Activated CD4-positive, alpha-beta T cell treated with anti-CD3 and anti-CD28 coated beads, Interleukin-2, amount 50 U/mL, for 4 hours (primary cell): ENCODE measurements around the gene TMEM179.
"Not testable (repeated sequence)": the region's sequence is repeated elsewhere in the genome, so short reads cannot be mapped to it uniquely, and the experiment has no call there.

Experiments
- DNase-seq, 2 experiments: peaks; one replicate each; pipeline ENCODE4 v3.0.0-alpha.2; 2020

Gene TMEM179

GRCh38 chr14:104585966-104586697 is 18.4 kb downstream of the TMEM179 start:
- DNase-seq = no peak

DNA sequence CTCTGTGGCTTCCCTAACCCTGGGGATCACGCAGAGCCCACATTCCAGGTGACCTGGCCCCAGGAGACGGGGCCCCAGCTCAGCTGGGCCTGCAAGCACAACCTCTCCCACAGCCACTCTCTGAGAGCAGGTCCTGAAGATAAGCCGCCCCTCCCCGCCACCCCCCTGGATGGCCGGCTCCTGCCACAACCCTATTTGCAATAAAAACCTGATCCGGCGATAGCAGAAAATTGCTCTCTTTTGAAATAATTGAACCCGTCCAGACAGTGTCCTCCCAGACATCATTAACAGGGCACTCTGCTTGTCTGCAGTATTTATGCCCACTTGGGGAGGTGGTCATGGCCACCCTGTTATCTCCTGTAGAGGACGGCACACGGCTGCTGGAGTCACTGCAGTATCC is 20.0 kb downstream of the TMEM179 start:
- no peak for DNase-seq

- no peak for DNase-seq
These were observed 20.9 kb downstream of the TMEM179 start for GRCh38 chr14:104583424-104584306.

DNA sequence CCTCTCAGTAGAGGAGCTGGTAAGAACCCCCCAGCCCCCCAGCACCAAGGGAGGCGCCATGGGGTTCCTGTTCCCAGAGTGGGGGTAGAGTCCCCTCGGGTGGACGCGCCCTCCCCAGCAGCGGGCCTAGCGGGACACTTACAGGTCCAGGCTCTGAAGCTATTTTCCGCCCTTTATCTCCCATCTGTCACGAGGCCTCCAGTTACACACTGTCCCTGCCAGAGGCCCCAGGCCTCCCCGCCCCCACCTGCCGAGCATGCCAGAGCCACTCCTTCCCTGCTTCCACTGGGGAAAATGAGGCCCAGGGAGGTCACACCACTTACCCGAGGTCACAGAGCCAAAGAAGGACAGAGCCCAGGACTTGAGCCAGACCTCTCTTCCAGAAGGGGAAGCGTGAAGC is 21.9 kb downstream of the TMEM179 start:
- DNase-seq = no peak

DNA sequence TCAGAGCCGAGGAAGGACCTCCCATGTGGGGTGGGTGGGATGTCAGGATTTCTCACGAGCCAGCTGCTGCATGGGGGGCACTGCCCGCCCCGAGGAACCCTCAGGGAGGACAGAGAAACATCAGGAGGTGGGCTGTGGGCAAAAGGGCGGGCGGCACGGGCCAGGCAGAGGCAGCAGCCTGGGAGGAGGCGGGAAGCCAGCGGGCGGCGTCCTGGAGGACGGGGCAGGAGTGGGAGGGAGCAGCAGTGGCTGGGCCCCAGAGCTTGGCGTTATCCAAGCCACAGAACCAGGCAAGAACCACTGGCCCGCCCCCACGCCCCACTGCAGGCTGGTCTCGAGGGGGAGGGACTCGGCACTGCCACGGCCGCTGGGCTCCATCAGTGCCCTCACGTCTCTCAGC is 22.6 kb downstream of the TMEM179 start:
- DNase-seq = no peak

GRCh38 chr14:104581521-104581920 is 23.1 kb downstream of the TMEM179 start:
- DNase-seq = no peak

- DNase-seq = no peak
These were observed 23.6 kb downstream of the TMEM179 start for GRCh38 chr14:104580961-104581360.

DNA sequence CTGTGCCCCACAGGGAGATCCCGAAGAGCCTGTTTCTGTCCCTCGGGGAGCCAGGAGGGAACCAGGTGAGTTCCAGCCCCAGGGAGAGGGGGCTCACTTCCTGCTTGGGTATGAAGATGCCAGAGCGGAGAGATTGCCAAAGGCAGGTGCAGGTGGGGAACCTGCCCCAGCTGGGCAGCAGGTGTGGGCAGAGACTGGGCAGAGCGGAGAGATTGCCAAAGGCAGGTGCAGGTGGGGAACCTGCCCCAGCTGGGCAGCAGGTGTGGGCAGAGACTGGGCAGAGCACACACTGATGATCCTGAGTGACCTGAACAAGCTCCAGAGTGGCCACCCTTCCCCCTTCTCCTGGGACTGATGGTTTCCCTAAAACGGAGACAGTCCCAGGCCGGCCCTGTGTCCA is 24.6 kb downstream of the TMEM179 start:
- not testable (repeated sequence) for DNase-seq

- DNase-seq = no peak
These were observed 25.1 kb downstream of the TMEM179 start, which contains the start of gene C14orf180 for GRCh38 chr14:104579507-104579906. TSS of gene C14orf180 (plus strand) at chr14:104579764. CDS start at chr14:104586431, 6,667 bp downstream.

GRCh38 chr14:104578321-104578720 is 26.3 kb downstream of the TMEM179 start:
- no peak for DNase-seq

- no peak for DNase-seq
These were observed 26.7 kb downstream of the TMEM179 start for GRCh38 chr14:104577847-104578301.

DNA sequence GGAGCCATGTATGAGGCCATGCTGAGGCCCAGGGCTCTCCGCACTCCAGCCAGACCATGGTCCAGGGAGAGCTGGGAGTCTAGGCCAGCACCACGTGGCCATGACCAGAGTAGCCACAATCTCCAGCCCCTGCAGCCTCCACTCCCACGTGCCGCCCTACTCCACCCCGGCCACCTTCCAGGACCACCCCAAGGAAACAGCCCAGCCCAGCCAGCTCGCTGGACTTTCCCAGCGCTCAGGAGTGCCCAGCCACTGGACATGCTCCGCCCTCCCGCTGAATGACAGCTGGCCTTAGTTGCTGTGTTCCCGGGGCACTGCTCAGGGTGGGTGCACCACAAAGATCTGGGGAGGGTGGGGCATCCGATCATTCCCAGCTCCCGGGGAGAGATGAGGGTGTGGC is 27.1 kb downstream of the TMEM179 start:
- DNase-seq = no peak

DNA sequence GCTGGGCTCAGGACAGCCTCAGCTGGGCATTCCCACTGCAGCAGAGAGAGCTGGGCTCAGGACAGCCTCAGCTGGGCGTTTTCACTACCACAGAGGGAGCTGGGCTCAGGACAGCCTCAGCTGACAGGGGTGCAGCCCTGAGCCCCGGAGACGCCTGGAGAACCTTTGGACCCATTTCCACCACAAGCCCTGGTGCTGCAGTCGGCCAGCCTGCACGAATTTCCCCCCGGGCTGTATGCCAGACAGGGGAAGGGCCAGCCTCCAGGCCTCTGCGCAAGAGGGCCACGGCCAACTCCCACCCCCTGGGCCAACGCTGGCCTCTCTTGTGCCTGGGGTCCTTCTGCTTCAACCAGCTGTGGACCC is 27.6 kb downstream of the TMEM179 start:
- DNase-seq = no peak

- no peak for DNase-seq
These were observed 28.2 kb downstream of the TMEM179 start for GRCh38 chr14:104576232-104576969.

- no peak for DNase-seq
These were observed 29.5 kb downstream of the TMEM179 start for GRCh38 chr14:104574978-104575583.

DNA sequence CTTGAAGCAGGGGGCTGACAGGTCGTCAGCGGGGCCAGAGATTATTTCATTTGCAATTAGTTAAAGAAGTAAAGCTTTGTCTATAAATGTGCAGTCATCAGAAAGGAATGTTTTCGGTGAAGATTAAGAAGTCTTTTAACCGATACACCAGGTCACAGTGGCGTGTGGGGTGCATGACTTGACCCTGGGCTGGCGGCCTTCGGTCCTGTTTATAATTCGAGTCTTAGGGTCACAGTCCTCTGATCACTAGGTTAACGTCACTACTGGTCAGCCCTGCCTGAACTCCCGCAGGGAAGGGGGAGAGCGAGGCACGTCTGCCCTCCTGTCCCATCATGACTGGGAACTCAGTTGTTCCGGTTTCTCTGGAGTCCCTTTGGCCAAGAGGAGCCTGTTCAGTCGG is 30.0 kb downstream of the TMEM179 start:
- no peak for DNase-seq

- DNase-seq = no peak
These were observed 30.6 kb downstream of the TMEM179 start for GRCh38 chr14:104573930-104574329.

- DNase-seq = no peak
These were observed 31.9 kb downstream of the TMEM179 start for GRCh38 chr14:104572668-104573067.

GRCh38 chr14:104572024-104572626 is 32.4 kb downstream of the TMEM179 start:
- no peak for DNase-seq

- no peak for DNase-seq
These were observed 33.3 kb downstream of the TMEM179 start for GRCh38 chr14:104571246-104571645.

DNA sequence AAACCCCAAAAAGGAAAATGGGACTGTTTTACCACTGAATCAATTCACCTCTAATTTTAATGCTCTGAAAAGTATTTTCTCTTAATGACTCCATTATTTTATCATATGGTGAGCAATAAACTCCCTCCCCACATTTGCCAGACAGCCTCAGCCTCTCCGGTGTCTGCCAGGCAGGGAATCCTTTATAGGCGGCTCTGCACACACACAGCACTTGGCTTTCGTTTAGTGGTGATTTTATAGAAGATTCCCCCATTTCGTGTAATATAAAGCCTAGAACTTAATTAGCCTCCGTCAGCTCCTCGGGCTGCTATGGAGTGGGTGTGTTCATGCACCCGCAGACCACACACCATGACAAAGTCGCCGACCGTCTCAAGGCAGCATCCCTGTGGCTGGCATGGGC is 35.1 kb downstream of the TMEM179 start:
- DNase-seq = no peak

- DNase-seq = no peak
These were observed 36.0 kb downstream of the TMEM179 start for GRCh38 chr14:104568620-104569019.

GRCh38 chr14:104567957-104568225 is 36.7 kb downstream of the TMEM179 start:
- DNase-seq = no peak
